ENCODE data around the gene MPDU1.
A peak's percentile ranks its signal among the peaks of the same experiment; 100 is the strongest.

The MPDU1 gene

DNA sequence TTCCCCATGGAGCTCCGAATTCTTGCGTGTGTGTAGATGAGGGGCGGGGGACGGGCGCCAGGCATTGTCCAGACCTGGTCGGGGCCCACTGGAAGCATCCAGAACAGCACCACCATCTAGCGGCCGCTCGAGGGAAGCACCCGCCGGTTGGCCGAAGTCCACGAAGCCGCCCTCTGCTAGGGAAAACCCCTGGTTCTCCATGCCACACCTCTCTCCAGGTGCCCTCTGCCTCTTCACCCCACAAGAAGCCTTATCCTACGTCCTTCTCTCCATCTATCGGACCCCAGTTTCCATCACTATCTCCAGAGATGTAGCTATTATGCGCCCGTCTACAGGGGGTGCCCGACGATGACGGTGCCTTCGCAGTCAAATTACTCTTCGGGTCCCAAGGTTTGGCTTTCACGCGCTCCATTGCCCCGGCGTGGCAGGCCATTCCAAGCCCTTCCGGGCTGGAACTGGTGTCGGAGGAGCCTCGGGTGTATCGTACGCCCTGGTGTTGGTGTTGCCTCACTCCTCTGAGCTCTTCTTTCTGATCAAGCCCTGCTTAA, 22.6 kb upstream of the MPDU1 start:
- DNase-seq = peak; percentile 90

DNA sequence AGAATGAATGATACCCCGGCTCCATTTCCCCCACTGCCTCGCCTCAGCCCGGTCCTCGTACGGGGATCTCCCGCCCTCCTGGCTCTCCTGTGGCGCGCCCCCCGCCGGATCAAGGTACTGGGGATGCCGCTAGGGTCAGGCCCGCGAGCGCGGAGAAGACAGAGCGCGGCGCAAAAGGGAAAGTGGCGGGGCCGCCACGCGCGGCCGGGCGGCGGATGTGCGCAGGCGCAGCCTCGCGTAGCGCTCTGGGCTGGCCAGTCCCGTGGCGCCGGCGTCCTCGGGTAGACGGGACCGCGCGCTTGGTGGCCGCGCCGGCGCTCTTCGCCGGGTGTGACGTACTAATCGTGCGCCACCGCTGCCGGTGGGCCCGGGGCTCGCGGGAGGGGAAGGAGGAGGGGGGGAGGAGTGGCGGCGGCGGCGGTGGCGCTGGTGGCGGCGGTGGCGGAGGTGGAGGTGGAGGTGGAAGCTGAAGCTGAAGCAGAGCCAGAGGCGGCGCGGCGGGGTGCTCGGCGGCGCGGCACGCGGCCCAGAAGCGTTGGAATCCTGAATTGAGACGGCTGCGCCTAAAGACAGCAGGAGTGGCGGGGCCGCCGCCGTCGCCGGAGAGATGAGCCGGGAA, 22.0 kb upstream of the MPDU1 start, which contains the start of gene SENP3:
Gene SENP3, plus strand, starts transcription at position 331 of the 619 bp plus-strand sequence. CDS start 1,158 bp downstream, outside the sequence.
- DNase-seq = peak; percentile 92

DNA sequence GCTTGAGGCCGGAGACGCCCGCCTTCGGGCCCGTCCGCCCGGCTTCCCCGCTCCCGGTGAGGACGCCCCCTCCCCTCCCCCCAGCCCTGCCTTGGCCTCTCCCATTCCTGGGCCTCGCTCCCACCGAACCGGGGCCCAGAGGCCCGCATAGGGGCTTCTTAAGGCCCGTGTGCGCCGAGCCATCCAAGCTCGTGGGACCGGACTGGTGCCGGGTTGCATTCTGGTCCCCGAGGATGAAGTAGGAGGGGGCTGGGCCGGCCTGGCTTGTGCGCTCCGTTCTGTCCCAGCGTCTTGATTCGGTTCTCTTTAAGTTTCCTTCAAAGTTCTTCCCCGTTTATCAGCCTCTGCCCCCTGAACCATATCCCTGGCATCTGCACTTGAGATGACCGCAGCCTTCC, 21.4 kb upstream of the MPDU1 start:
- no peak for DNase-seq

GRCh38 chr17:7563115-7563869, 20.4 kb upstream of the MPDU1 start:
- DNase-seq = no peak

GRCh38 chr17:7569571-7569970, 14.1 kb upstream of the MPDU1 start:
- no peak for DNase-seq

DNA sequence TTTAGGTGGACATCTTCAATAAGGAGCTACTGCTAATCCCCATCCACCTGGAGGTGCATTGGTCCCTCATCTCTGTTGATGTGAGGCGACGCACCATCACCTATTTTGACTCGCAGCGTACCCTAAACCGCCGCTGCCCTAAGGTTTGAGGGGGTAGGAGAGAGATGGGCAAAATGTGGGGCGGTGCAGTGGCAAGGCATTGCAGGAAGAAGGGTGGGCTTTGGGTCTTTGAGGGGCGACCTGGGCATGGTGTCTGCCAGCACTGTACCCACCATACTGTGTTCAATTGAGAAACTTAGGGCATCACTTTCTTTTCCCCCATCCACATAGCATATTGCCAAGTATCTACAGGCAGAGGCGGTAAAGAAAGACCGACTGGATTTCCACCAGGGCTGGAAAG, 13.3 kb upstream of the MPDU1 start:
- DNase-seq = no peak

DNA sequence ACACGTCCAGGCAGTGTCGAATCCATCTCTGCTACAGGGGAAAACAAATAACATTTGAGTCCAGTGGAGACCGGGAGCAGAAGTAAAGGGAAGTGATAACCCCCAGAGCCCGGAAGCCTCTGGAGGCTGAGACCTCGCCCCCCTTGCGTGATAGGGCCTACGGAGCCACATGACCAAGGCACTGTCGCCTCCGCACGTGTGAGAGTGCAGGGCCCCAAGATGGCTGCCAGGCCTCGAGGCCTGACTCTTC, 11.4 kb upstream of the MPDU1 start:
- no peak for DNase-seq

GRCh38 chr17:7572588-7573323, 10.9 kb upstream of the MPDU1 start:
- peak; percentile 100 for DNase-seq

DNA sequence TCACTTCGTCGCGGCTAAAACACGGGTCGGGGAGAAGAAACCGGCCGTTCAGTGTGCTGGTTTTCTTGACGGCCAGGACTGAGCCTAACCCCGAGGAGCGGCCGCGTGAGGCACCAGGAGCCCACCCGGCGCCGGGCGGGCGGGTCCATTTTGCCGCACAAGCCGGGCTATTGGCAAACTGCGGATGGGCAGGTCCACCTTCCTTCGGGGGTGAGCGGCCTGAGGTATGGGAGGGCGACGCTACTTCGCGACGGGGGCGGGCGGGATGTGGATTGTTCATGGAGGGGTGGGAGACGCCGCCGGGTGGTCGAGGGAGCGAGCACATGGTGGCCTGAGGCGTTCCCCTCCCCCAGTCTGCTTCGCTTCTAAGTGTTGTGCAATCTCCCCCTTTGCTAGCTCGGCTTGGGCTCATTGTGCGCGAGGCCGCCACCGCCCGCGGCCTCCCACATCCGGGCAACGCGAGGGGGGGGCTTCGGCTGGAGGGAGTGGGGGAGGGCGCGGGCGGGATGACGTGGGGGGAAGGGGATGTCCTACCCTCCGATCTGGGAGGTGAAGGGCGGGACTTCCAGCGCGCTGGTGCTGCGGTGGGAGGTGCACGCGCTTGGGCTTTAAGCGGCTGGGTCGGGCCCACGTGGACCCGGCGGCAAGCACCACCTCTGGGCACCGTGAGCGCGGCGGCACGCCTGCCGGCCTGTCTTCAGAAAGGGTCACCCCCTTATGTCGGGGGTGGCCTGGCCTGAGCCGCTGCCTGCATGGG, 10.2 kb upstream of the MPDU1 start:
- peak; percentile 91 for DNase-seq

DNA sequence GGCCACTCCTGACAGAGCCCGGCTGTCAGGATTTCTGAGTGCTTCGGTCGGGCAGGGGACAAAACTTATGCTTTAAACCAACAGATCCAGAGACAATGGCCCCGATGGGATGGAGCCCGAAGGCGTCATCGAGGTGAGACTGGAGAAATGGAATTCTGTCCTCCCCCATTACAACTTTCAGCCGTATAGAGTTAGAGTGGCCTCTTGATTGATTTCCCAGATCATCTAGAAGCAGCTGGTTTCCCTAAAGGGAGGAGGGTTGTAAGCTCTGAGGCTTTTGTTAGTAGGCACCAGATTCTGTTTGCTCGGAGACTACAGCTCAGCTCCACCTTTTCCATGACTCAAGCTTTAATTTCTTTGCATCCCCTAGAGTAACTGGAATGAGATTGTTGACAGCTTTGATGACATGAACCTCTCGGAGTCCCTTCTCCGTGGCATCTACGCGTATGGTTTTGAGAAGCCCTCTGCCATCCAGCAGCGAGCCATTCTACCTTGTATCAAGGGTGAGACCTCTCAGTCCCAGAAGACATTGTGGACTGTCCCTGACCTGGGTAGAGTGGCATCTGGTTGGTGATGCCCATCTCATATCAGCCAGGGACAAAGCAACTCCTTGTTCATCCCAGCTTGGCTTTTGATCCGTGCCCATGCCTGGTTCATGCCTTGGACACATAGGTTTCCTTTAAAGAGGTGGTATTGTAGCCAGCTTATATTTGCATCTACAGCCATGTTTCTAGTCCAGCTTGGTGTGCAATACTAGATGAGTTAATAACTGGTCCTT, 9.3 kb upstream of the MPDU1 start:
- DNase-seq = no peak

- DNase-seq = no peak
Observed at GRCh38 chr17:7575481-7575883, 8.2 kb upstream of the MPDU1 start.

DNA sequence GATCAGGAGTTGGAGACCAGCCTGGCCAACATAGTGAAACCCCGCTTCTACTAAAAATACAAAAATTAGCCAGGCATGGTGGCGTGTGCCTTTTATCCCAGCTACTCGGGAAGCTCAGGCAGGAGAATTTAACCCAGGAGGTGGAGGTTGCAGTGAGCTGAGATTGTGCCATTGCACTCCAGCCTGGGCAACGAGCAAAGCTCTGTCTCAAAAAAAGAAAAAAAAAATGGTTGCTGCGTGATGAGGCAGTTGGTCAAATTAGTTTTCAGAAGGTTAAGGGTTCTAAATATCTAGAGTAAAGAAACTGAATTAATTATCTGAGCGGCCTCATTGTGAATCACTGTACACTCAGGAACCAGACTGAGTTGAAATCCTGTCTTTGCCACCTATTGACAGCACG, 7.7 kb upstream of the MPDU1 start:
- DNase-seq = no peak

DNA sequence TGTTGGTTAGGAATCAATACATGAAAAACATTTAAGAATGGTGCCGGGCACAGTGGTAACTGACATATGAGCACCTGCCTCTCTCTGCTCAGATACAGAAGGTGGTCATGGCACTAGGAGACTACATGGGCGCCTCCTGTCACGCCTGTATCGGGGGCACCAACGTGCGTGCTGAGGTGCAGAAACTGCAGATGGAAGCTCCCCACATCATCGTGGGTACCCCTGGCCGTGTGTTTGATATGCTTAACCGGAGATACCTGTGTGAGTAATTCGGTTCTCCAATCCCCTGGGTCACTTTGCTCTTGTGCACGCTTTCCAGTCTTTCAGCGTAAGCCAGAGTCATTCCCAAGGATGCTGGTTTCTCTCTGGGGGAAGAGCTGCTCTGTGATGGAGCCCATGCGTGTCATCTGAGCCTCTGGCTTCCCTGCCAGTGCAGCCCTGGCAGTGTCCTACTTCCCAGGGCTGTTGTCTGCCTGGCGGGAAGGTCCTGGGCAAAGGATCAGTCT, 7.2 kb upstream of the MPDU1 start:
- DNase-seq = no peak

DNA sequence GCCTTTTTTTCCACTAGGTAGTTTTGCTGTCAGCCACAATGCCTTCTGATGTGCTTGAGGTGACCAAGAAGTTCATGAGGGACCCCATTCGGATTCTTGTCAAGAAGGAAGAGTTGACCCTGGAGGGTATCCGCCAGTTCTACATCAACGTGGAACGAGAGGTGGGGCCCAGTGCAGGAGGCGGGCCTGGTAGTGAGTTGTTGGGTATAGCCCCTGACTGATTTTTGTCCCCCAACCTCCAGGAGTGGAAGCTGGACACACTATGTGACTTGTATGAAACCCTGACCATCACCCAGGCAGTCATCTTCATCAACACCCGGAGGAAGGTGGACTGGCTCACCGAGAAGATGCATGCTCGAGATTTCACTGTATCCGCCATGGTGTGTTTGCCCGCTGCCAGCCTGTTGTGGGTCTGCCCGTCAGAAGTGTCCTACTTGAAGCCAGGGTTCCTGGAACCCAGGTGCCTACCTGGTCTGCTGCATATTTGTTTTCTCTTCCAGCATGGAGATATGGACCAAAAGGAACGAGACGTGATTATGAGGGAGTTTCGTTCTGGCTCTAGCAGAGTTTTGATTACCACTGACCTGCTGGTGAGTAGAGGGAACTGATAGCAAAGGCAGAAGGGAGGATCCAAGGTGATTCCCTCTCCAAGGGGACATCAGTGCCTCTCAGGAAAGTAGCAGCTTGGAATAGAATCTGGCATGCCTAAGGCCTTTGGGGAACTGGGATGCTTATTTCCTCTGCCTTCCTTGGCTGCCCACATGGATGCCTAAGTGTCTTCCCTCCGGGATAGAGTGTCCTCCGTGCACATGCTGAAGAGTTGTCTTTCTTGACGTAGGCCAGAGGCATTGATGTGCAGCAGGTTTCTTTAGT, 6.1 kb upstream of the MPDU1 start:
- no peak for DNase-seq

DNA sequence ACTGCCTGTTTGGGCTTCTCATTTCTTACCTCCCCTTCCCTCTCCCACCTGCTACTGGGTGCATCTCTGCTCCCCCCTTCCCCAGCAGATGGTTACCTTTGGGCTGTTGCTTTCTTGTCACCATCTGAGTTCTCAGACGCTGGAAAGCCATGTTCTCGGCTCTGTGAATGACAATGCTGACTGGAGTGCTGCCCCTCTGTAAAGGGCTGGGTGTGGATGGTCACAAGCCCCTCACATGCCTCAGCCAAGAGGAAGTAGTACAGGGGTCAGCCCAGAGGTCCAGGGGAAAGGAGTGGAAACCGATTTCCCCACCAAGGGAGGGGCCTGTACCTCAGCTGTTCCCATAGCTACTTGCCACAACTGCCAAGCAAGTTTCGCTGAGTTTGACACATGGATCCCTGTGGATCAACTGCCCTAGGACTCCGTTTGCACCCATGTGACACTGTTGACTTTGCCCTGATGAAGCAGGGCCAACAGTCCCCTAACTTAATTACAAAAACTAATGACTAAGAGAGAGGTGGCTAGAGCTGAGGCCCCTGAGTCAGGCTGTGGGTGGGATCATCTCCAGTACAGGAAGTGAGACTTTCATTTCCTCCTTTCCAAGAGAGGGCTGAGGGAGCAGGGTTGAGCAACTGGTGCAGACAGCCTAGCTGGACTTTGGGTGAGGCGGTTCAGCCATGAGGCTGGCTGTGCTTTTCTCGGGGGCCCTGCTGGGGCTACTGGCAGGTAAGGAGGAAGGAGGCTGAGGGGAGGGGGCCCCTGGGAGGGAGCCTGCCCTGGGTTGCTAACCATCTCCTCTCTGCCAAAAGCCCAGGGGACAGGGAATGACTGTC, 4.4 kb upstream of the MPDU1 start, which contains the start of gene CD68:
Gene CD68, plus strand, starts transcription at position 638 of the 833 bp plus-strand sequence. Its CDS starts 40 bp downstream, at position 678.
- peak; percentile 78 for DNase-seq

GRCh38 chr17:7579834-7580603, 3.6 kb upstream of the MPDU1 start:
- DNase-seq = peak; percentile 36

- DNase-seq = no peak
Observed at GRCh38 chr17:7580604-7581575, 2.8 kb upstream of the MPDU1 start.

All from activated naive CD4-positive, alpha-beta T cell treated with Interleukin-2 at 50 U/mL for 16 hours (primary cell).